G401 (cell line): ENCODE data around the gene RNF224. TPM values are rescaled to one million over a fixed set of nuclear protein-coding genes. Genes with fewer than 3 reads are reported as not detected.
"Not testable (repeated sequence)": the region's sequence is repeated elsewhere in the genome, so short reads cannot be mapped to it uniquely, and the experiment has no call there.

Experiments
- DNase-seq: peaks from one replicate; pipeline ENCODE4 v3.0.0-alpha.2; 2015; ENCODE audit warnings: low spot score
- in situ Hi-C: cut with HindIII; loops from 2 replicates; pipeline ENCODE4 v1.10.0; 2016; ENCODE audit warnings: low sequenced_read_pairs, mixed read lengths
- total RNA-seq: library from RNA; depleted of rRNA; stranded (reverse); fragments of >200 nt; shearing (Covaris generic); gene quantifications from 2 replicates; pipeline ENCODE4 v1.2.3, GENCODE V29; 2014

Gene RNF224
- total RNA-seq, 1 experiment from 2014 or later: not detected

DNA sequence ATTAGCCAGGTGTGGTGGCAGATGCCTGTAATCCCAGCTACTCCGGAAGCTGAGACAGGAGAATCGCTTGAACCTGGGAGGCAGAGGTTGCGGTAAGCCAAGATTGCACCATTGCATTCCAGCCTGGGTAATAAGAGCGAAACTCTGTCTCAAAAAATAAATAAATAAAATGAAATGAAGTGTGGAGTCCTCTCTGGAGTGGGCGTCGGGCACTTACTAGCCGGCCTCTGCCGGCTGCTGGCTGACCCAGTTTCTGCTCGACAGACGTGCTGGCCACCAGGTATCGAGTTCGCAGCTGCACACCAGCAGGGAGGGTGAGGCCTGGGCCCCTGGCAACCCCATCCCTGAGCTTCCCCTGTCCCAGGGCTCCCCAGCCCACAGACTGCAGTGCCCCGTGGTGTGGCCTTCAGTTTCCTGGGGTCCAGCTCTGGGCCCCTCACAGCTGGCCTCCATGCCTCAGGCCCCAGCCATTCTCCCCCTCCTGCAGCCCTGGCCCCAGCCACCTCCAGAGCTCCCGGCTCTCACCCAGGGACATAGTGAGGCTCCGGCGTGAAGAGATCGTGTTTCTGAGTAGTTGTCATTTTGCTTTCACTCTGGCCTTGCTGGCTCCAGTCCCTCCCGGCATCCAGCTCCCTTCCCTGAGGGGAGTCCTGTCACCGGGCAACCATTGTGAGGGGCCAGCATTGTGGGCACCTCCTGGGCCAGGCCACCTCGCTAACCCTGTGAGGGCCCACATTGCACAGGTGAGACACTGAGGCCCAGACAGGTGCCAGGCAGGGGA, 20.0 kb downstream of the RNF224 start:
- DNase-seq: no peak
- in situ Hi-C loops: no loop called here

DNA sequence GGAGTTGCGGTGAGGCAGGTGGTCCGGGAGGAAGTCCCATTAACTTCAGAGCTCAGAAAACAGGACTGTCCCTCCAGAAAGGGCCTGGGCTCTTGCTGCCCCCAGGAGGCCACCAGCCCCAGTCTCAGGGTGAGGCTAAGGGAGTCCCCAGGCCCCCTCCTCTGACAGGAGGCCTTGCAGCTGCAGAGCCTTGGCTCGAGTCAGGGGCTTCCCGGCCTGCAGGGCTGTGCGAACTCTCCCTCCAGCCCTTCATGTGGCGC, 20.5 kb downstream of the RNF224 start:
- DNase-seq: no peak
- in situ Hi-C loops: no loop called here

DNA sequence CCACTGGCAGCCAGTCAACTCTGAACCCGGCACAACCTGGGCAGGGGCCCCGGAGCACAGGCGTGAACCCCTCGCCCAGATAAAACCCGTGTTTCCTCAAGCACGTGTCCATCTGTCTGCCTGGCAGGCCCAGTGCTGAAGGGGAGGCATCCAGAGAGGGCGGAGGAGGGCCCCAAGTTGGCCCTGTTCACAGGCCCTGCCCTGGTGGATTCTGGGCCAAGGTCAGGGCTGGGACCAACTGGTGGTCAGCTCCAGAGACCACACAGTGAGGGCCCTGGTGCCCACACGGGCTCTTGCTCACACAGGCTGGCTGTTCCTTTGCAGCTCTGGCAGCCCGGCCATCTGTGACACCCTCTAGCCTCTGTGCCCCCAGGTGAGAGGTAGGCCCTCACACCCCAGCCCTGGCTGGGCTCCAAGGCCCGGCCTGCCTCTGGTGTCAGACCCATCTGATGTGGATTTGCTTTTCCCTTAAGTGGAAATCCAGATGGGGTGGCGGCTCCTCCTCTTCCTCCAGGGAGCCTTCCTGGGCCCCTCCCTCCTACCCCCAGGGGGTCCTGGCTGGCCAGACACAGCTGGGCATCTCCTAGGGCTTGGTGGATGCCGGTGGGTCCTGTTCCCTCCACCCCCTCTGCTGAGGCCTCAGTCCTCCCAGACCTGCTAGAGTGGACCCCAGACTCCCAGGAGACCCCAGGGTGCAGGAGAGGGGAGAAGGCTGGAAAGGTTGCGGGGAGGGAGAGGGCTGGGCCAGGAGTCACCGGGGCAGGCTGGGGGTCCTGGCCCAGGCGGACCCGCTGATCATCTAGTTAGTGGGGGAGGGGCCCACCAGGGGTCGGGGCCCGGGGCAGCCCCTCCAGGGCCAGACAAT, 23.3 kb downstream of the RNF224 start:
- DNase-seq: no peak
- in situ Hi-C loops: no loop called here

DNA sequence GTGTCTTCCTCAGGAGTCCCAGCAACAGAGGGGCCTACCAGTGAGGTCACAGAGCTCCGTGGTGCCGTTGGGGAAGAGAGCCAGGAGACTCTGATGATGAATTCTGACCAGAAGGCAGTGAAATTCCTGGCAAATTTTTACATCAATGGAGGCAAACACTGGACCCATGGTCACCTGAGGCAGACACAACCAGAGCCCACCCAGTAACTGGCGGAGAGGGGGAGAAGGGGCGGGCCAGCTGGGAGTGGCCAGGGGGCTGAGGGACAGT, 23.8 kb downstream of the RNF224 start, which contains the start of gene STPG3:
Gene STPG3, plus strand, starts transcription at position 93 of the 268 bp plus-strand sequence. Its CDS starts 1 bp downstream, at position 94.
- in situ Hi-C loops: no loop called here
- DNase-seq: no peak

DNA sequence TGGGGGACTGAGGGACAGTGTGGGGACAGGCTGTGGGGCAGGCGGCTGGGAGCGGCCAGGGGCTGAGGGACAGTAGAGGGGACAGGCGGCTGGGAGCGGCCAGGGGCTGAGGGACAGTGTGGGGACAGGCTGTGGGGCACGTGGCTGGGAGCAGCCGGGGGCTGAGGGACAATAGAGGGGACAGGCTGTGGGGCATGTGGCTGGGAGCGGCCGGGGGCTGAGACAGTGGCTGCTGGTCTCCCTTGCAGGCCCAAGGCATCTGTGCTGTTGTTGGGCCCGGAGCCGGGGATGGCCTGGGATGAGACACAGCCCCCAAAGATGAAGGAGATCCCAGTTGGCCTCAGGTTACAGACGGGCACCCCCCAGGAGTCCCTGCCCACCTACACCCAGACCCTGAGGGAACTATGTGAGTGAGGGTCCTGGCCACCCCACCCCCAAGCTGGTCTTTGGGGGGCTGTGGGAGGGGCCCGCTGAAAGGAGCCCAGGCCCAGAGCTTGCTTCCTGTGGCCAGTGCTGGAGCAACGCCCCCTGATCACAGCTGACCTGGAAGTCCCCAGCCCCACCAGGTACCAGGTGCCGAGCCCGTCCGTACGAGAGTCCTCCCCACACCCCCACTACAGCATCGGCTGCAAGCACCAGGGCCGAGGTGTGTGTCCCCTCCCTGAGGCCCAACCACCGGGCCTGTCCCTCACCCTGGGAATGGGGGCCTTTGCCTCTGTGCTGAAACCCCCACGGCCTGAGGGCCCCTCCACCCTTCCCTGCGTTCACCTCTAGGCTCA, 24.4 kb downstream of the RNF224 start:
- no peak for DNase-seq
- in situ Hi-C loops: no loop called here

DNA sequence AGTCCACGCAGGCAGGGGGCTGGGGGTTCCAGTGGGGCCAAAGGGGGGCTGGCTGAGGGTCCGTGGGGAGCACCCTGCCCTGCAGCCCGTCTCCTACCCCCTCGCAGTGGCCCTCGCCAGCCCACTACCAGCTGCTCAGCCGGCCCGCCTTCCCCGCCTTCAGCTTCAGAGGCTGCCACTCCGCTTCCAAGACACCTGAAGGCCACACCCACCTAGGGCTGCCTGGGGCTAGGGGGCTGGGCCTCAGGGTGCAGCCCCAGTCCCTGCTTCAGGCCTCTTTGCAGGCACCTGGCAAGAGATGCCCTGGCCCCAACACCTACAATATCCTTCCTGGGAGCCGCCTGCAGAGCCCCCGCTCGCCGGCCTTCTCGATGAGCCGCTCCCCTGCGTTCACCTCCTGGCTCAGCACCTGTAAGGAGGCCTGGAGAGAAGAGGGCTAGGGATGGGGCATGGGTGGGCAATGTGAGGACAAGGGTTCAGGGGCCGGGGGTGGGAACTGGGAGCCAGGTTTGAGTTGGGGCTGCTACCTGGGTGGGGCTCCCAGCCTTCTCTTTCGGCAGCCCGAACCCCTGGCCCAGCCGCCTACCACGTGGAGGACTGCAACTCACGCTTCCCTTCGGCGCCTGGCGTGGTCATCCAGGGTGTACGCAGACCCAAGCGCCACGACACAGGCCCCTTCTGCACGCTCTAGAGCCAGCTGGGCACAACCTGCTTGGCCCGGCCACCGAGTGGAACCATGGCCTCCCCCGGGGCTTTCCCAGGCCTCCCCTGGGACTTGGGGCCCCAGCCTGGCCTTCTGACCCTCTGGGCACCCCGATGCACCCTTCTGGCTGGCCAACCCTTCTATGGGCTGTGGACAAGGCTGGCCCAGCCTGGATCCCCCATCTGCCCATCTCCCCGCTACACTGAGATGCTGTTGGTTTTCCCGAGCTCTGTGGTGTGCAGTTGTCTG, 25.5 kb downstream of the RNF224 start:
- in situ Hi-C loops: no loop called here
- no peak for DNase-seq

DNA sequence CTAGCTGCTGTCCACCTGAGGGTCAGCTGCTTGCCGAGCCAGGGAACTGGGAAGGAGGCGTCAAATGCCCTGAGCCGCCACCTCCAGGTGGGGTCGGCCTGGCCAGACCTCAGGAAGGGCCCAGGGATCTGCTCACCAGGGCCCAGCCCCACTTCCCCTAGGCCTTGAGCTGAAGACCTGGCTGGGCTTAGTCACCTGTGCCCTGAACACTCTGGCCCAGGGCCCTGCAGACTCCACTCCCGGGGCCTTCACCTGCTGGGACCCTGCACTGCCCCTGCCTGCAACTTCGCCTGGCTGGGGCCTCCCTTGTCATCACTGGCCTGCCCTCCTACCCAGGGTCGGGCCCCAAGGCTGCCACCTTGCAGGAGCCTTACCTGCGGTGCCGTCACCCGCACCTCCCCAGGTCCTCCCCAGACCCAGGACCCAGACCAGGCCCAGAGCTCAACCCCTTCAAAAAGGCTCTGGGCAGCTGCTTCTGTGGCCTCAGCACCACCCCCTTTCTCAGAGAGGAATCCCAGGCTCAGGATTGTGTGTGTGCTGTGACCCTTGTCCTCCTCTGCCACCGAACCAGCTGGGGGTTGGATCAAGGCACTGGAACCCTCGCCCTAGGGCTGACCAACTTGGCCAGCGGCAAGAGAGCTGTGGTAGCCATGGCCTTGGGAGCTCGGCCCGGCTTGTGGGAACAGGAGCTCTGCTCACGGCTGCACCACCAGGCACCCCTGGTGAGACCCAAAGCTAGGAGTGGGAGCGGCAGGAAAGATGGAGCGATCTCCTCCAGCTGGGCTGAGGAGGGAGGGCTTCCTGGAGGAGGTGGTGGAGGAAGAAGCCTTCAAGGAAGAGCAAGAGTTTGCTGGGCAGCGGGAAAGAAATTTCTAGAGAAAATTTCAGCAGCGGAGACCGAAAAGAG, 26.7 kb downstream of the RNF224 start:
- peak; percentile 19 for DNase-seq
- in situ Hi-C loops: no loop called here

DNA sequence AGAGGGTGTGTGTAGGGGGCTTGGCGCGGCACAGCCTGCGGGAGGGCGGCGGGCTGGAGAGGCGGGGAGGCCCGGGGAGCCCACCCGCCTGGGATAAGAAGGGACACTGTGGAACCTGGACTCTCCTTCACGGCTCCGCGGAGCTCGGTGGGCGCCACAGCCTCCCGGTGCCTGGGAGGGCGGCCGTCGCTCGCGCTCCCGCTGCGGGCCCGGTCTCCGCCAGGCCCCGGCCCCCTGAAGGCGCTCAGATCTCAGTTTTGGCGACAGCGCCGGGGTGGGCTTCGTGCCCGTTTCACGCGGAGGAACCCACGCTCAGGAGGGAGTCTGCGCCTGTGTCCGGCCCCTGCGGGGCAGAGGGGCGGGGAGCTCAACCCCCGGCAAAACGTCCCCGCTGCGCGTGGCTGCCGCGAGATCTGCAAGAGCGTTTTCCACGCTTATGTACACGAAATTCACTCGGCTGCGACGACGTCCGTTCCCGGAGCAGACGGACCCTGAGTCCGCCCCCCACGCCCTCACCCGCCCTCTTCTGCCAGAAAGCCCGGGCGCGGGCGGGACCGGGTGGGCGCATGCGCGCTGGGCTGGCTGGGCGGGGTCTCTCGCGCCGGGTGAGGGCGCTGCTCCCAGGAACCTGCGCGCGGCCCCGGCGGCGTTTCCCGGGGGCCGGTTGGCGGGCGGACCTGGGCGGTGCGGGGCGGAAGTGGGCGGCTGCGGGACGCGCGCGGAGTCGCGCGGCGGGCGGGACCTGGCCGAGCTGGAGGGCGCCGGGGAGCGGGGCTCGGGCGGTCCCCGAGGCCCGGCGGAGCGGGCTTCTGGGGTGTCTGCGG, 27.5 kb downstream of the RNF224 start, which contains the start of gene NELFB:
Gene NELFB, plus strand, starts transcription at position 704 of the 824 bp plus-strand sequence.
- in situ Hi-C loops: no loop called here
- DNase-seq: peak; percentile 85

DNA sequence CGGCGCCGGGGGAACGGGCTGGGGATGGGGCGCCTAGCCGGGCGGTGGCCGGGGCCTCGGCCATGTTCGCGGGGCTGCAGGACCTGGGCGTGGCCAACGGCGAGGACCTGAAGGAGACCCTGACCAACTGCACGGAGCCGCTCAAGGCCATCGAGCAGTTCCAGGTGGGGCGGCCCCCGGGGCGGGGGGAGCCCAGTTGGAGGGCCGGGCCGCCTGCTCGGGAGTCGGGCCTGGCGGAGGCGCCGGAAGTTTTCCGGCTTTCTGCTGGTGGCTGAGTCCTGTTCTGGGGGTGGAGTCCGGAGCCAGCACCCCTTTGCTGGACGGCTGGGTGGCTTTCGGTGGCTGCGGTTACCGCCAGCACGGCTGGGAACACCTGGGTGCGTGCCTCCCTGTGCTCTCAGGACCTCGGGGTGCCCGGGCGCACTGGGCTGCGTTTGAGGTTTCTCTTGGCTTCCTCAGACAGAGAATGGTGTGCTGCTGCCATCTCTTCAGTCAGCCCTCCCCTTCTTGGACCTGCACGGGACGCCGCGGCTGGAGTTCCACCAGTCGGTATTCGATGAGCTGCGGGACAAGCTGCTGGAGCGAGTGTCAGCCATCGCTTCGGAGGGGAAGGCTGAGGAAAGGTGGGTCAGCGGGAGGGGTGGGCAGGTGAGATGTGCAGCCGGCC, 28.3 kb downstream of the RNF224 start:
- no peak for DNase-seq
- in situ Hi-C loops: no loop called here

DNA sequence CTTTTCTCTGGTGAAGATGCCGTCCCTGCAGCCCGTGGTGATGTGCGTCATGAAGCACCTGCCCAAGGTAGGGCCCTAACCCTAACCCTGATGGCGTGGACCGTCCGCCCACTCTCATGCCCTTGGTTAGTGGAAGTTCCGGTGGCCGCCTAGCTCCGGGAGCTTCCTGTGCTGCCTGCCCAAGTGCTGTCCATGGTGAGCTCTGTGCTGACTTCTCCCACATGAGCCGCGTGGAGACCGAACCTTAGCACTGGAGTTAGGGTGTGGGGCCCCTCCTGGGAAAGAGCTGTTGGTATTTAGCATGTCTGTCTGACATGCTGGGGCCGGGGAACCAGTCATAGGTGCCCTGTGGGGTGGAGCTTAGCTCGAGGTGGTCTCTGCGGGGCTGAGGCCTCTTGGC, 29.1 kb downstream of the RNF224 start:
- in situ Hi-C loops: no loop called here

DNA sequence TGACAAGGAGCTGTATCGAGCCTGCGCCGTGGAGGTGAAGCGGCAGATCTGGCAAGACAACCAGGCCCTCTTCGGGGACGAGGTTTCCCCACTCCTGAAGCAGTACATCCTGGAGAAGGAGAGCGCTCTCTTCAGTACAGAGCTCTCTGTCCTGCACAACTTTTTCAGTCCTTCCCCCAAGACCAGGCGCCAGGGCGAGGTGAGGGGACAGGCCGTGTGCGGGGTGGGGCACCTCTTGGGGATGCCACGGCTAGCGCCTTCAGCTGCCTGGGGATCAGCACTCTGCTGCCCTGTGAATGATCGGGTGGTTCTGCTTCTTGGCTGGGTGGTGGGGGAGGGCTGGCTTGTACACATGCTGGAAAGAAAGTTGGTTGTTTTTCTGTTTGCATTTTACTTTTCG, 29.6 kb downstream of the RNF224 start:
- in situ Hi-C loops: no loop called here
- no peak for DNase-seq

More for the DNA sequence above, 29.1 kb downstream of the RNF224 start:
- no peak for DNase-seq

DNA sequence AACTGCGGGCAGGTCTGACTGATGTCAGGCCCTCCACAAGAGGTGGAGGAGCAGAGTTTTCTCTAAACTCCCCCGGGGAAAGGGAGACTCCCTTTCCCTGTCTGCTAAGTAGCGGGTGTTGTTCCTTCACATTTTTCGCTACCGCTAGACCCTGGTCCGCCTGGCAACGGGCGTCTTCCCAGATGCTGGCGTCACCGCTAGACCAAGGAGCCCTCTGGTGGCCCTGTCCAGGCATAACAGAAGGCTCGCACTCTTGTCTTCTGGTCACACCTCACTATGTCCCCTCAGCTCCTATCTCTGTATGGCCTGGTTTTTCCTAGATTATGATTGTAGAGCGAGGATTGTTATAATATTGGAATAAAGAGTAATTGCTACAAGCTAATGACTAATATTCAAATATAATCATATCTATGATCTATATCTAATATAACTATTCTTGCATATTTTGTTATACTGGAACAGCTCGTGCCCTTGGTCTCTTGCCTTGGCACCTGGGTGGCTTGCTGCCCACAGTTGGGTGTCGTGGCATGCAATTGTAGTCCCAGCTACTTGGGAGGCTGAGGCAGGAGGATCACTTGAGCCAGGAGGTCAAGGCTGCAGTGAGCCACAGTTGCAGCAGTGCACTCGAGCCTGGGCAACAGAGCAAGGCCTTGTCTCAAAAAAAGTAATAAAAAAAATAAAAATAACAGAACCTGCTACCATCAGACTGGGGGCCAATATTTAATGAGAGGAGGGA, 35.0 kb downstream of the RNF224 start:
- DNase-seq: peak; percentile 64
- in situ Hi-C loops: not testable (repeated sequence)

DNA sequence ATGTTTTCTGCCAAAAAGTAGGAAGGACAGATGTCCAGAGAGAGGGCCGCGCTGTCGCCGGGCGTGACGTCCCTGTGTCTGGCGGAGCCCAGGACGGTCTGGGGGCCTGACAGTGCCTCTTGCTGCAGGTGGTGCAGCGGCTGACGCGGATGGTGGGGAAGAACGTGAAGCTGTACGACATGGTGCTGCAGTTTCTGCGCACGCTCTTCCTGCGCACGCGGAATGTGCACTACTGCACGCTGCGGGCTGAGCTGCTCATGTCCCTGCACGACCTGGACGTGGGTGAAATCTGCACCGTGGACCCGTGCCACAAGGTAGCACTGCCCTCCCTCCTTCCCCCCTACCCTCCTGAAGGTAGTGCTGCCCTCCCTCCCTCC, 35.6 kb downstream of the RNF224 start:
- in situ Hi-C loops: no loop called here
- no peak for DNase-seq

DNA sequence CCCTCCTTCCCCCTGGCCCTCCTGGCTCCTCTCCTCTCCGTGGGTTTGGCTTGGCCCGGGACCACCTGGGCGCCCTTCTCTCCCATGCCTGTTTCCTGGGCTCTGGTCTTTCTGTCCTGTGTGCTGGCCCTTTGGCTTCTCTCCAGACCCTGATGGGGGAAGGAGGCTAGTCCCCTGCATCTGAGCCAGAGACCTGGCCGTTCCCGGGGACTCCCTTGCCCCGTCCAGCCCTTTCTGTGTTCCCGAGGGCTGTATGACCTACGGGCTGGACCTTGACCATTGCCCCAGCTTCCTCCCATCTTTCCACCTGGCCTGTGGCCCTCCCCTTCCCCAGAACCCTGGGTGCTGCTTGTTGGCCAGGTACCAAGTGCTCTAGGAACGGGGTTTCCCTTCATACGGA, 36.2 kb downstream of the RNF224 start:
- in situ Hi-C loops: no loop called here
- DNase-seq: no peak

DNA sequence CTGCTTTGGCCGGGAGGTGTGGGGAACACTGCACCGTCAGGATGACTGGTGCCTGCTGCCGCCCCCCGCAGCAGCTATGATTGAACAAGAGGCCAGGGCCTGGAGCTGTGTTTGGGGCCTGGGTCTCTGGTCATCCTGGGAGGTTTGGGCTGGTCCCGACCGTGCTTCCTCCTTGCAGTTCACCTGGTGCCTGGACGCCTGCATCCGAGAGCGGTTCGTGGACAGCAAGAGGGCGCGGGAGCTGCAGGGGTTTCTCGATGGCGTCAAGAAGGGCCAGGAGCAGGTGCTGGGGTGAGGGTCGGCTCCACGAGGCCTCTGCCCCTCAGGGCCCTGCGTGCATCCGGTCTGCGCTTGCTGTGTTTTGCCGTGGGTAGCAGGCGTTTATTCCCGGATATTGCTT, 36.8 kb downstream of the RNF224 start:
- no peak for DNase-seq
- in situ Hi-C loops: no loop called here

DNA sequence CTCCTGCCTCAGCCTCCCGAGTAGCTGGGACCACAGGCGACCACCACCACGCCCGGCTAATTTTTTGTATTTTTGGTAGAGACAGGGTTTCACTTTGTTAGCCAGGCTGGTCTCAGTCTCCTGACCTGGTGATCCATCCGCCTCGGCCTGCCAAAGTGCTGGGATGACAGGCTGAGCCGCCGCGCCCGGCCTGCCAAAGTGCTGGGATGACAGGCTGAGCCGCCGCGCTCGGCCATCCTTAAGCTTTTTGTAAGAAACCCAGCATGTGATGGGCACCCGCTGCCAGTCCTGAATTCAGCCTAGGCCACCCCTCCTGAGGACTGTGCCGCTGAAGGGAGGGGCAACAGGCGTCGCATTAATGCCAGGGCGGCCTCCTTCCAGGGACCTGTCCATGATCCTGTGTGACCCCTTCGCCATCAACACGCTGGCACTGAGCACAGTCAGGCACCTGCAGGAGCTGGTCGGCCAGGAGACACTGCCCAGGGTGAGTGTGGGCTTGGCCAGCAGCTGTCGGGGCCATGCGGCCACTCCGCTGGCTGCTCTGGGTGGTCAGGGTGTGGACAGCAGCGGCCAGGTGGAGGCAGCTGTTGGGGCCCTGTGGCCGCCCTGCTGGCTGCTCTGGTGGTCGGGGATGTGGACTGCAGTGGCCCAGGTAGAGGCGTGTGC, 38.3 kb downstream of the RNF224 start:
- in situ Hi-C loops: no loop called here
- no peak for DNase-seq
